Adipose tissue (tissue), 3 donors: ENCODE measurements around the gene ARHGEF39. TPM values are rescaled to one million over a fixed set of nuclear protein-coding genes. Genes with fewer than 3 reads are reported as not detected.

Source experiments
- H3K27ac ChIP-seq: one replicate; pipeline ENCODE4 v1.5.1; 2013; ENCODE audit warnings: low read depth, low read length
- WGBS, 3 donors: extraction: QIAGEN DNeasy Blood & Tissue Kit; methylation state at CpG; one replicate each; pipeline ENCODE4 v1.1.7; 2013; 5-methylcytosine and 5-hydroxymethylcytosine counted together
- polyA plus RNA-seq, 3 donors: library from polyadenylated mRNA; stranded (reverse); fragments of 200-250 nt; gene quantifications; one replicate each; pipeline ENCODE4 v1.2.3, GENCODE V29; 2013
- donor health status: healthy with polysubstance abuse.
- donor health status: Bipolar disorder and iron deficiency.
- donor health status: healthy.

Gene ARHGEF39
- under 1 TPM; 0.22 to 0.82 (median 0.66) TPM for polyA plus RNA-seq

DNA sequence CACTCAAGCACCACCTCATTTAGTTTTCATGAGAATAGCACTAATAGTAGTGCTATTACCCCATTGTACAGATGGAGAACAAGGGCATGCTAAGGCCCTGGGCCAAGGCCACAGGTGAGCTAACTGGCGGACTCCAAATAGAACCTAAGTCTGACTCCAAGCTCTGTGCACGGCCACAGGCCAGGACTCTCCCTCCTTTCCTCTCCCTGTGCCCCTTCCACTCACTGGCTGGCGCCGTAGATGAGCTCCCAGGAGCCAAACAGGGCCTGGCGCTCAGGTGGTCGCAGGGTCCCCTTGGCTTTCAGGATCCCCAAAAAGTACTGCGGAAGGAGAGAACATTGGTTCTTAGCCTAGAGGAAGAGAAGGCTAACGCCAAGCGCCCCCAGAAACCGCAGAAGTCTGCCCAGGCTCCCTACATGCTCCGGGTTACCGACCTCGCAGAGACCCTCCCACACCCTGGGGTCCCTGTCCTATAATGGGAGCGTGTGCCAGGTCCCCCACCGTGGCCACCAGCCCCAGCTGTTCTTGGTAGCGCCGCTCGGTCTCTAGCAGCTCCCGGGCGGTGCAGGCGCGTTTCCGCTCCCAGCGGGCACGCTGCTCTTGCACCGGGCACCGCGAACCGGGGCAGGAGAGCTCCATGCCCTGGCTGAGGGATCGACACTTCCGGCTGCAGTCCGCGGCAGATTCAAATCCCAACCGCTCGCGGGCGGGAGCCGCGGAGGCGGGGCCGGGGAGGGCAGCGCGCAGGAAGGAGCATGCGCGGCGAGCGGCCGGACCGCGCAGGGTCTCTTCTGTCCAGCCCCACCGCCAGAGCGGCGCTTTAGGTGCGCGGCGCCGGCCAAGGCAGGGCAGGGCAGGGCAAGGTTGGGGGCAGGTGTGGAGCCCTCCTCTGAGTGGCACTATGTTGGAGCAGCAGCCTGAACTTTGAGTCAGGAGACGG lies at the start of gene ARHGEF39:
TSS of gene ARHGEF39 (minus strand) at position 665 of the 940 bp plus-strand sequence. CDS start at position 639, 26 bp downstream.
- WGBS, 3 donors, result 6% methylated on average over 58 of the region's 58 CpGs
- no peak within 1 kb of the TSS for H3K27ac ChIP-seq

- WGBS, 3 donors, result 90 to 93% (median 92%) methylated on average over 6 of the region's 6 CpGs
- no peak overlapping the region for H3K27ac ChIP-seq
These were observed 49.1 kb upstream of the ARHGEF39 start for GRCh38 chr9:35714123-35714522.

DNA sequence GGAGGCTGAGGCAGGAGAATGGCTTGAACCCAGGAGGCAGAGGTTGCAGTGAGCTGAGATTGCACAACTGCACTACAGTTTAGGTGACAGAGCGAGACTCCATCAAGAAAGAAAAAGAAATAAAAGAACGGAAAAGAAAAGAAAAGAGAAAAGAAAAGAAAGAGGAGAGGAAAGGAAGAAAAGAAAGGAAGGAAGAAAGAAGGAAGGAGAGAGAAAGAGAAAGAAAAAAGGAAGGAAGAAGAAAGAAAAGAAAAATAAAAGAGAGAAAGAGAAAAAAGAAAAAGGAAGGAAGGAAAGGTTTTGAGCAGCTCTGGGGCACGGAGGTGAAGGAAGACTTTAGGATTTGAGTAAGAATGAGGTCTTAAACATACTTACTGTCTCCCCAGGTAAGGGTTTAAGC lies 48.6 kb upstream of the ARHGEF39 start:
- 74 to 96% (median 80%) methylated on average over 3 of the region's 3 CpGs for WGBS, 3 donors

DNA sequence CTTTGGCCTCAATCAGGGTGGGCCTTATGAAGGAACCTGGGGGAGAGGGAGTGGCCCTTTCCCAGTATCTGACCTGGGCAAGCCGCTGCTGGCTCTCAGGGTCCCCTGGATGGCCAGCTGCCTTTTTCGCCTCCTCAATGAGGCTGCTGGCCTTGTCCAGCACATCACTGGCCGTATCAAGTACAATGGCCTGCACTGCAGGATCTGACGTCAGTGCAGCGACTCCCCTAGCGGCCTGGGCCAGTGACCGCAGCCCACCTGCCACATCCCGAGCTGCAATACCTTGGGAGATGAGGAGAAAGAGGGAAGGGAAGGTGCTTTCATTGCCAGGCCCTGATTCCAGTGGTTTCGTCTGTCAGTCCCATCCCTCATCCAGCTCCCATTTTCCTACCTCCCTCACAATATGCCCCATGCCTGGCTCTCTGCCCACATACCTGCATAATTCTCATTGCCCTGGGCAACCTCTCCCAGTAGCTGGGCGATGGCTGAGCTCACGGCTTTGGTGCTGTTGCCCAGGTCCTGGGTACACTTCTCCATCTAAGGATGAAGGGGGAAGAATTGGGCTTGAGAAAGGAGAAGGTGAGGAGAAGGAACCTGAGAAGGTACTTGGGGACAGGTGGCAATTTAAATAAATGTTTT lies 47.9 kb upstream of the ARHGEF39 start:
- no peak overlapping the region for H3K27ac ChIP-seq
- 84 to 90% (median 87%) methylated on average over 10 to 11 of the region's 11 CpGs for WGBS, 3 donors

More for the DNA sequence above, 48.6 kb upstream of the ARHGEF39 start:
- H3K27ac ChIP-seq, result no peak overlapping the region

- no peak overlapping the region for H3K27ac ChIP-seq
- 88 to 89% (median 88%) methylated on average over 21 of the region's 21 CpGs for WGBS, 3 donors
These were observed 46.8 kb upstream of the ARHGEF39 start for GRCh38 chr9:35711501-35712428.

- no peak overlapping the region for H3K27ac ChIP-seq
- WGBS, 3 donors, result 82 to 89% (median 84%) methylated on average over 7 of the region's 7 CpGs
These were observed 46.0 kb upstream of the ARHGEF39 start for GRCh38 chr9:35710818-35711500.

DNA sequence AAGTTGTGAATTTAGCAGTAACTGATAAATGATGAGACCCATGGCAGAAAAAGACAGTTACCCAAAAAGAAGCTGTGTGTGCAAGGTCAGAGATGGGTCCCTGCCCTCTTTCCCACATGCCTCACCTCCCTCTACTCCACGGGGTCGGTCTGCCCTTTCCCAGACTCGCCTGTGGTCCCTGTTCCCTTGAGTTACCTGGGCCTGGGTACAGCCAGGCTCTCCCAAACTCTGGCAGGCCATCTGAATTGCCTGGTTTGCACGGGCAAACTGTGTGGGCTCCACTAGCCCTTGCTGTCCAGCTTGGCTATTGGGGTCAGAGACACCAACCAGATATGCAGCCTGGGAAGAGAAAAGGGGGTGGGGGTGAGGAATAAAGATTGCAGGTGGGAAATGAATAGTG lies 43.2 kb upstream of the ARHGEF39 start:
- WGBS, 3 donors, result 93 to 95% (median 93%) methylated on average over 4 of the region's 4 CpGs
- no peak overlapping the region for H3K27ac ChIP-seq

- WGBS, 3 donors, result 83 to 93% (median 87%) methylated on average over 10 of the region's 10 CpGs
- no peak overlapping the region for H3K27ac ChIP-seq
These were observed 42.0 kb upstream of the ARHGEF39 start for GRCh38 chr9:35706951-35707350.

- H3K27ac ChIP-seq, result no peak overlapping the region
- WGBS, 3 donors, result 91 to 96% (median 95%) methylated on average over 7 of the region's 7 CpGs
These were observed 40.9 kb upstream of the ARHGEF39 start for GRCh38 chr9:35705836-35706430.

GRCh38 chr9:35705372-35705771 lies 40.4 kb upstream of the ARHGEF39 start:
- 74 to 88% (median 75%) methylated on average over 8 of the region's 8 CpGs for WGBS, 3 donors

GRCh38 chr9:35703906-35704672 lies 39.1 kb upstream of the ARHGEF39 start:
- no peak overlapping the region for H3K27ac ChIP-seq
- 94 to 96% (median 95%) methylated on average over 23 to 26 of the region's 26 CpGs for WGBS, 3 donors

More at GRCh38 chr9:35705372-35705771, 40.4 kb upstream of the ARHGEF39 start:
- H3K27ac ChIP-seq, result no peak overlapping the region

DNA sequence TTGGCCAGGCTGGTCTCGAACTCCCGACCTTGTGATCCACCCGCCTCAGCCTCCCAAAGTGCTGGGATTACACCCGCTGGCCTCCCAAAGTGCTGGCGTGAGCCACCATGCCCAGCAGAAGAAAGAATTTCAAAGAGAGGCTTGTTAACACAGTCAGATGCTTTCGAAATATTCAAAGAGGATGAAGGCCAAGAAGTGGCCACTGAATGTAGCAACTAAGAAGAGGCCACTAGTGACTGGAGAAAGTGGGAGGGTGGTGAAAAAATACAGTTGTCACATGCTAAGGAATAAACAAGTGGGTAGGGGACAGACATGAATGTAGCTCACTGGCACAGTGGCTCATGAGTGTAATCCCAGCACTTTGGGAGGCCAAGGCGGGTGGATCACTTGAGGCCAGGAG lies 37.7 kb upstream of the ARHGEF39 start:
- H3K27ac ChIP-seq, result no peak overlapping the region
- 95 to 98% (median 95%) methylated on average over 7 of the region's 7 CpGs for WGBS, 3 donors

DNA sequence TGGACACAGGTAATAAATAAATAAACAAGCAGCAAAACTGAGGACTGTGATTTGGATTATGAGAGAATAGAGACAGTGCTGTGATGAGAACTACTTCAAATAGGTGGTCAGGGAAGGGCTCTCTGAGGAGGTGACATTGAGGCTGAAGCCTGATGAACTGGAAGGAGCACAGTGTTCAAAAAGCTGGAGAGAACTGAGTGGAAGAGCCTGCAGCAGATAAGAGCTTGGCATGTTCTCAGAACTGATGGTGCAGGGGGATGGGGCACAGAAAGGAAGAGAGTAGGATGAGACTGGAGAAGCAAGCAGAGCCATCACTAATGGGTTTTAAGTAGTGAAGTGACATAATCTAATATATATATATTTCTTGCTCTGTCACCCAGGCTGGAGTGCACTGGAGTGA lies 35.9 kb upstream of the ARHGEF39 start:
- H3K27ac ChIP-seq, result no peak overlapping the region

DNA sequence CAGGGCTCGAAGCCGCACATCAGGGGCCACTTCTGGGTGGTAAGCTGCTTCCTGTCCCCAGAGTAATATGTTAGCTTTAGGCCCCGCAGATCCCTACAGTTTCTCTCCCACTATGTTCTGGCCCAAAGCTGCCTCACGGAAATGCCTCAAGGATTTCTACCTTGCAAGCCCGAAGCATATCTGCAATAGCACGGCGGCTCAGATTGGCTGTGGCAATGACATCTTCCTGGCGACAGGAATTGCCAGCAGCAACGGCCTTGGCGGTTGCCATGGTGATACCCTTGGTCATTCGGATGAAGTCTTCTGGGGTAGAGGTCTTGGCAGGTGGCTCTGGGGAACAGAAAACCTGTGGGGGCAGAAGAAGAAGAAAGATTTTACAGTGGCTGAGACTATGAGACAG lies 35.0 kb upstream of the ARHGEF39 start:
- 63 to 94% (median 90%) methylated on average over 11 of the region's 11 CpGs for WGBS, 3 donors
- no peak overlapping the region for H3K27ac ChIP-seq

GRCh38 chr9:35698231-35698630 lies 33.2 kb upstream of the ARHGEF39 start:
- no peak overlapping the region for H3K27ac ChIP-seq
- WGBS, 3 donors, result 81 to 94% (median 91%) methylated on average over 5 of the region's 5 CpGs

- 82 to 89% (median 82%) methylated on average over 14 of the region's 14 CpGs for WGBS, 3 donors
- H3K27ac ChIP-seq, result no peak overlapping the region
These were observed 32.5 kb upstream of the ARHGEF39 start for GRCh38 chr9:35697486-35697885.
